ENCODE data around the gene TEX38. TPM values are rescaled to one million over a fixed set of nuclear protein-coding genes. Genes with fewer than 3 reads are reported as not detected.

TEX38 gene
- total and polyA plus RNA-seq, 2 experiments from 2014 or later: not detected

DNA sequence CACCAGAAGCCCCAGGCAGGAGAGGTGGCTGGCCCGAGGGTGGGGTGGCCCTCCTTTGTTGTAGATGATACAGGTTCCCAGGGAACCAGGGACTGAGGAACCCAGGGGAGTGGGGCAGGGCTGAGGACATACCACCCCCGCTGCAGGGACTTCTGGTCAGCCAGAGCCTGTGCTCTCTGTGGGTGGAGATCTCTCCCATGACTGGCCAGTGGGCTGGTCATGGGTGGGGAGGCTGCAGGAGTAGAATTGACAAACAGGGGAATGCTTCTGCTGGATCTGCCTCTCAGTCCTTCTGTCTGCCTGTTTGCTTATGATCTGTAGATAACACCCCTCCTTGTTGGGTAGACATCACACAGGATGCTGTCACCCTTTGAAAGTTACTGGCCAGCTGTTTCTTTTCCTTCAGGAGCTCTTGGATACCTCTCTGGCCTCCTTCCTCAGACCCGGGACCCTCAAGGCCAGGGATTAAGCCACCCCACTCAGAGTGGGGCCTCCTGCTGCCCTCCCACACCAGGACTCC is 50.1 kb downstream of the TEX38 start:
- Histone ChIP-seq H2AFZ (no peak overlapping the region), H3K79me2 (replicated peaks; ENCODE audit: insufficient read depth) (peaks cover 19% of the 10 kb centered on the region), H3K4me2 (no peak overlapping the region), H3K9me2 (ENCODE audit: insufficient read depth) (no peaks in the 10 kb centered on the region), H3K4me1 (ENCODE audit: insufficient read depth) (peaks cover 19% of the 10 kb centered on the region), H3K27ac (ENCODE audit: low read depth) (no peak overlapping the region), H4K20me1 (replicated peaks; ENCODE audit: insufficient read depth) (peaks cover 14% of the 10 kb centered on the region), H3F3A (replicated peaks; ENCODE audit: low read depth) (no peaks in the 10 kb centered on the region), H3K27me3 (ENCODE audit: insufficient read depth) (no peaks in the 10 kb centered on the region), H3K4me3 (no peak overlapping the region), H3K36me3 (ENCODE audit: insufficient read depth) (0 out of 2 replicates have a peak, but pooled peaks cover 4% of the 10 kb centered on the region)
- H3K4me1 Mint-ChIP-seq: peaks cover 25% of the 10 kb centered on the region
- H3K9me3 Mint-ChIP-seq: peaks cover 6% of the 10 kb centered on the region
- H3K4me3 Mint-ChIP-seq: no peak overlapping the region
- no peaks in the 10 kb centered on the region; the same call in 1 of the 3 replicates for H3K36me3 Mint-ChIP-seq (ENCODE audit: low read depth)
- ATAC-seq (no peak), DNase-seq (ENCODE audit: low spot score) (no peak)
- H3K27me3 Mint-ChIP-seq (ENCODE audit: insufficient read depth, low read depth, poor library complexity): peaks cover 2% of the 10 kb centered on the region
- no peak overlapping the region for H3K27ac Mint-ChIP-seq
- TF ChIP-seq, protein P1, sequence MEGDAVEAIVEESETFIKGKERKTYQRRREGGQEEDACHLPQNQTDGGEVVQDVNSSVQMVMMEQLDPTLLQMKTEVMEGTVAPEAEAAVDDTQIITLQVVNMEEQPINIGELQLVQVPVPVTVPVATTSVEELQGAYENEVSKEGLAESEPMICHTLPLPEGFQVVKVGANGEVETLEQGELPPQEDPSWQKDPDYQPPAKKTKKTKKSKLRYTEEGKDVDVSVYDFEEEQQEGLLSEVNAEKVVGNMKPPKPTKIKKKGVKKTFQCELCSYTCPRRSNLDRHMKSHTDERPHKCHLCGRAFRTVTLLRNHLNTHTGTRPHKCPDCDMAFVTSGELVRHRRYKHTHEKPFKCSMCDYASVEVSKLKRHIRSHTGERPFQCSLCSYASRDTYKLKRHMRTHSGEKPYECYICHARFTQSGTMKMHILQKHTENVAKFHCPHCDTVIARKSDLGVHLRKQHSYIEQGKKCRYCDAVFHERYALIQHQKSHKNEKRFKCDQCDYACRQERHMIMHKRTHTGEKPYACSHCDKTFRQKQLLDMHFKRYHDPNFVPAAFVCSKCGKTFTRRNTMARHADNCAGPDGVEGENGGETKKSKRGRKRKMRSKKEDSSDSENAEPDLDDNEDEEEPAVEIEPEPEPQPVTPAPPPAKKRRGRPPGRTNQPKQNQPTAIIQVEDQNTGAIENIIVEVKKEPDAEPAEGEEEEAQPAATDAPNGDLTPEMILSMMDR (conservative IDR thresholded peaks at IDR 0.05; ENCODE audit: low read depth in 2 of 2): no peak
- TF ChIP-seq STAT1 (IDR thresholded peaks at IDR 0.05; ENCODE audit: unreplicated experiment) (no peak), ZNF114 (CRISPR knock-in tag; IDR thresholded peaks at IDR 0.05) (no peak), CREB1 (CRISPR knock-in tag; IDR thresholded peaks at IDR 0.05; ENCODE audit: low read depth) (no peak), EZH2 (IDR thresholded peaks at IDR 0.05; ENCODE audit: low read depth, unreplicated experiment) (no peak), JUNB (IDR thresholded peaks at IDR 0.05; ENCODE audit: unreplicated experiment) (no peak), EZH2phosphoT487 (IDR thresholded peaks at IDR 0.05; ENCODE audit: unreplicated experiment) (no peak), POLR2AphosphoS5 (IDR thresholded peaks at IDR 0.05; ENCODE audit: low read depth) (no peak), NANOG (IDR thresholded peaks at IDR 0.05; ENCODE audit: borderline replicate concordance) (no peak), ZNF331 (CRISPR knock-in tag; IDR thresholded peaks at IDR 0.05; ENCODE audit: low read depth) (no peak)
- TF ChIP-seq, protein P2, sequence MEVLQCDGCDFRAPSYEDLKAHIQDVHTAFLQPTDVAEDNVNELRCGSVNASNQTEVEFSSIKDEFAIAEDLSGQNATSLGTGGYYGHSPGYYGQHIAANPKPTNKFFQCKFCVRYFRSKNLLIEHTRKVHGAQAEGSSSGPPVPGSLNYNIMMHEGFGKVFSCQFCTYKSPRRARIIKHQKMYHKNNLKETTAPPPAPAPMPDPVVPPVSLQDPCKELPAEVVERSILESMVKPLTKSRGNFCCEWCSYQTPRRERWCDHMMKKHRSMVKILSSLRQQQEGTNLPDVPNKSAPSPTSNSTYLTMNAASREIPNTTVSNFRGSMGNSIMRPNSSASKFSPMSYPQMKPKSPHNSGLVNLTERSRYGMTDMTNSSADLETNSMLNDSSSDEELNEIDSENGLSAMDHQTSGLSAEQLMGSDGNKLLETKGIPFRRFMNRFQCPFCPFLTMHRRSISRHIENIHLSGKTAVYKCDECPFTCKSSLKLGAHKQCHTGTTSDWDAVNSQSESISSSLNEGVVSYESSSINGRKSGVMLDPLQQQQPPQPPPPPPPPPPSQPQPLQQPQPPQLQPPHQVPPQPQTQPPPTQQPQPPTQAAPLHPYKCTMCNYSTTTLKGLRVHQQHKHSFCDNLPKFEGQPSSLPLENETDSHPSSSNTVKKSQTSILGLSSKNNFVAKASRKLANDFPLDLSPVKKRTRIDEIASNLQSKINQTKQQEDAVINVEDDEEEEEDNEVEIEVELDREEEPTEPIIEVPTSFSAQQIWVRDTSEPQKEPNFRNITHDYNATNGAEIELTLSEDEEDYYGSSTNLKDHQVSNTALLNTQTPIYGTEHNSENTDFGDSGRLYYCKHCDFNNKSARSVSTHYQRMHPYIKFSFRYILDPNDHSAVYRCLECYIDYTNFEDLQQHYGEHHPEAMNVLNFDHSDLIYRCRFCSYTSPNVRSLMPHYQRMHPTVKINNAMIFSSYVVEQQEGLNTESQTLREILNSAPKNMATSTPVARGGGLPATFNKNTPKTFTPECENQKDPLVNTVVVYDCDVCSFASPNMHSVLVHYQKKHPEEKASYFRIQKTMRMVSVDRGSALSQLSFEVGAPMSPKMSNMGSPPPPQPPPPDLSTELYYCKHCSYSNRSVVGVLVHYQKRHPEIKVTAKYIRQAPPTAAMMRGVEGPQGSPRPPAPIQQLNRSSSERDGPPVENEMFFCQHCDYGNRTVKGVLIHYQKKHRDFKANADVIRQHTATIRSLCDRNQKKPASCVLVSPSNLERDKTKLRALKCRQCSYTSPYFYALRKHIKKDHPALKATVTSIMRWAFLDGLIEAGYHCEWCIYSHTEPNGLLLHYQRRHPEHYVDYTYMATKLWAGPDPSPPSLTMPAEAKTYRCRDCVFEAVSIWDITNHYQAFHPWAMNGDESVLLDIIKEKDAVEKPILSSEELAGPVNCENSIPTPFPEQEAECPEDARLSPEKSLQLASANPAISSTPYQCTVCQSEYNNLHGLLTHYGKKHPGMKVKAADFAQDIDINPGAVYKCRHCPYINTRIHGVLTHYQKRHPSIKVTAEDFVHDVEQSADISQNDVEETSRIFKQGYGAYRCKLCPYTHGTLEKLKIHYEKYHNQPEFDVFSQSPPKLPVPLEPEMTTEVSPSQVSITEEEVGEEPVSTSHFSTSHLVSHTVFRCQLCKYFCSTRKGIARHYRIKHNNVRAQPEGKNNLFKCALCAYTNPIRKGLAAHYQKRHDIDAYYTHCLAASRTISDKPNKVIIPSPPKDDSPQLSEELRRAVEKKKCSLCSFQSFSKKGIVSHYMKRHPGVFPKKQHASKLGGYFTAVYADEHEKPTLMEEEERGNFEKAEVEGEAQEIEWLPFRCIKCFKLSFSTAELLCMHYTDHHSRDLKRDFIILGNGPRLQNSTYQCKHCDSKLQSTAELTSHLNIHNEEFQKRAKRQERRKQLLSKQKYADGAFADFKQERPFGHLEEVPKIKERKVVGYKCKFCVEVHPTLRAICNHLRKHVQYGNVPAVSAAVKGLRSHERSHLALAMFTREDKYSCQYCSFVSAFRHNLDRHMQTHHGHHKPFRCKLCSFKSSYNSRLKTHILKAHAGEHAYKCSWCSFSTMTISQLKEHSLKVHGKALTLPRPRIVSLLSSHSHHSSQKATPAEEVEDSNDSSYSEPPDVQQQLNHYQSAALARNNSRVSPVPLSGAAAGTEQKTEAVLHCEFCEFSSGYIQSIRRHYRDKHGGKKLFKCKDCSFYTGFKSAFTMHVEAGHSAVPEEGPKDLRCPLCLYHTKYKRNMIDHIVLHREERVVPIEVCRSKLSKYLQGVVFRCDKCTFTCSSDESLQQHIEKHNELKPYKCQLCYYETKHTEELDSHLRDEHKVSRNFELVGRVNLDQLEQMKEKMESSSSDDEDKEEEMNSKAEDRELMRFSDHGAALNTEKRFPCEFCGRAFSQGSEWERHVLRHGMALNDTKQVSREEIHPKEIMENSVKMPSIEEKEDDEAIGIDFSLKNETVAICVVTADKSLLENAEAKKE (CRISPR knock-in tag; IDR thresholded peaks at IDR 0.05): no peak
- TF ChIP-seq, protein P3, sequence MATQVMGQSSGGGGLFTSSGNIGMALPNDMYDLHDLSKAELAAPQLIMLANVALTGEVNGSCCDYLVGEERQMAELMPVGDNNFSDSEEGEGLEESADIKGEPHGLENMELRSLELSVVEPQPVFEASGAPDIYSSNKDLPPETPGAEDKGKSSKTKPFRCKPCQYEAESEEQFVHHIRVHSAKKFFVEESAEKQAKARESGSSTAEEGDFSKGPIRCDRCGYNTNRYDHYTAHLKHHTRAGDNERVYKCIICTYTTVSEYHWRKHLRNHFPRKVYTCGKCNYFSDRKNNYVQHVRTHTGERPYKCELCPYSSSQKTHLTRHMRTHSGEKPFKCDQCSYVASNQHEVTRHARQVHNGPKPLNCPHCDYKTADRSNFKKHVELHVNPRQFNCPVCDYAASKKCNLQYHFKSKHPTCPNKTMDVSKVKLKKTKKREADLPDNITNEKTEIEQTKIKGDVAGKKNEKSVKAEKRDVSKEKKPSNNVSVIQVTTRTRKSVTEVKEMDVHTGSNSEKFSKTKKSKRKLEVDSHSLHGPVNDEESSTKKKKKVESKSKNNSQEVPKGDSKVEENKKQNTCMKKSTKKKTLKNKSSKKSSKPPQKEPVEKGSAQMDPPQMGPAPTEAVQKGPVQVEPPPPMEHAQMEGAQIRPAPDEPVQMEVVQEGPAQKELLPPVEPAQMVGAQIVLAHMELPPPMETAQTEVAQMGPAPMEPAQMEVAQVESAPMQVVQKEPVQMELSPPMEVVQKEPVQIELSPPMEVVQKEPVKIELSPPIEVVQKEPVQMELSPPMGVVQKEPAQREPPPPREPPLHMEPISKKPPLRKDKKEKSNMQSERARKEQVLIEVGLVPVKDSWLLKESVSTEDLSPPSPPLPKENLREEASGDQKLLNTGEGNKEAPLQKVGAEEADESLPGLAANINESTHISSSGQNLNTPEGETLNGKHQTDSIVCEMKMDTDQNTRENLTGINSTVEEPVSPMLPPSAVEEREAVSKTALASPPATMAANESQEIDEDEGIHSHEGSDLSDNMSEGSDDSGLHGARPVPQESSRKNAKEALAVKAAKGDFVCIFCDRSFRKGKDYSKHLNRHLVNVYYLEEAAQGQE (IDR thresholded peaks at IDR 0.05; ENCODE audit: unreplicated experiment): no peak
- TF ChIP-seq, protein P4, sequence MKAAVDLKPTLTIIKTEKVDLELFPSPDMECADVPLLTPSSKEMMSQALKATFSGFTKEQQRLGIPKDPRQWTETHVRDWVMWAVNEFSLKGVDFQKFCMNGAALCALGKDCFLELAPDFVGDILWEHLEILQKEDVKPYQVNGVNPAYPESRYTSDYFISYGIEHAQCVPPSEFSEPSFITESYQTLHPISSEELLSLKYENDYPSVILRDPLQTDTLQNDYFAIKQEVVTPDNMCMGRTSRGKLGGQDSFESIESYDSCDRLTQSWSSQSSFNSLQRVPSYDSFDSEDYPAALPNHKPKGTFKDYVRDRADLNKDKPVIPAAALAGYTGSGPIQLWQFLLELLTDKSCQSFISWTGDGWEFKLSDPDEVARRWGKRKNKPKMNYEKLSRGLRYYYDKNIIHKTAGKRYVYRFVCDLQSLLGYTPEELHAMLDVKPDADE (IDR thresholded peaks at IDR 0.05): no peak
